Smooth muscle cell of the brain vasculature (primary cell): Measurements from ENCODE around the gene IQCE.
"Not testable (repeated sequence)": the region's sequence is repeated elsewhere in the genome, so short reads cannot be mapped to it uniquely, and the experiment has no call there.

ENCODE experiments used
- DNase-seq: peaks from one replicate; pipeline ENCODE4 v3.0.0-alpha.2; 2012; ENCODE audit warnings: low read depth, low spot score

IQCE gene

DNA sequence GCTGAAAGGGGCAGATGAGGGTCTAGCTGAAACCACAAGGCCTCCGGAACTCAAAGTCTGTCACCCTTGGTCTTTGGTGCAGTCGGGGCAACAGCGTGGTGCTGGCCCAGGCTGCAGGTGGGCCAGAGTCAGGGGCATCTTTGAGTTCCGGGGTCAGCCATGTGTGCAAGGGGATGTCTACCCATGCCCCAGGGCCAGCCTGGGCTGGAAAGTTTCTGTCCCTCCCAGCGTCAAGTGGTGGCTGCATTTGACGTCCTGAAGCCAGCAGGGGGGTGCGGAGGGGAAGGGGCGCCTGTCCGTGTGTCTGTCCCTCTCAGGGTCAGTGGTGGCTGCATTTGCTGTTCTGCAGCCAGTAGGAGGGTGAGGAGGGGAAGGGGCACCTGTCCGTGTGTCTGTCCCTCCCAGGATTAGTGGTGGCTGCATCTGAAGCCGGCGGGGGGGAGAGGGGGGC is 4.1 kb upstream of the IQCE start:
- no peak for DNase-seq

DNA sequence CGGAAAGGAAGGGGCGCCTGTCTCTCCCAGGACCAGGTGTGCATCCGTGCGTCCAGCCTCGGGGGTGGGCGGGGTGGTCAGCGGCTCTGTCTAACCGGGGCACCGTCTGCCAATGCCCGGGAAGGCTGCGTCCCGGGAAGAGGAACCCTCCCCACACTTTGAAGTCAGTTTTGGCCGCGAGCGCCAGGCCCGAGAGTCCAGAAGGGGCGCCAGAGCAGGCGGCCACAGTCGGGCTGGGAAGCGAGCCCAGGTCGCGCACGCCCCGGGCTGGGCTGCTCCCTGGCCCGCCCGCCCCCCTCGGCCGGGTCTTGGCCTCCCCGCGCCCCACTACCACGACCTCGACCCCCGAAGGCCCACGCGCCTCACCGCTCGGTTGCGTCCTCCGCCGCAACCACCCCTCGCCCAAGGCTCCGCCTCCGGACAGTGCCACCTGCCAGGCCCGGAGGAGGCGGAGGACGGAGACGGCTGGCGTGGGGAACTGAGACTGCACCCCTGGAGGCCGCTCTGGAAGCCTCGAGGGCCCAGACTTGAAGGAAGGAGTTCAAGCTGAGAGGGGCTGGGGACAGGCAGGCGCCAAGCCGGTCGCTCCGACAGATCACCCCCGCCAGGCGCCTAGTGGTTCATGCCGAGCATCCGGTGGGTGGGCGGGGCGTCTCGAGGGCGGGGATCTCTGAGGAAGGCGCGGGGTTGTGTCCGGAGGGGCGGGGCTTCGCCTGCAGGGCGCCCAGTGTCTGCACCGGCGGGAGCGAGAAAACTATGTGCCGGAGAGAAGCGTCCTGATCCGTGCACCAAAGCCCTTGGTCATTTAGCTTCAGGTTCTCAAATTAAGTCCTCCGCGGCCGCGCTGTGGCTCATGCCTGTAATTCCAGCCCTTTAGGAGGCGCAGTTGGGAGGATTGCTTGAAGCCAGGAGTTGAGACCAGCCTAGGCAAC is 3.4 kb upstream of the IQCE start, which contains the start of gene BRAT1:
Gene BRAT1 (minus strand): TSS at position 404 of the 932 bp plus-strand sequence. CDS start 1,093 bp downstream, outside the sequence.
- DNase-seq = peak; percentile 75

DNA sequence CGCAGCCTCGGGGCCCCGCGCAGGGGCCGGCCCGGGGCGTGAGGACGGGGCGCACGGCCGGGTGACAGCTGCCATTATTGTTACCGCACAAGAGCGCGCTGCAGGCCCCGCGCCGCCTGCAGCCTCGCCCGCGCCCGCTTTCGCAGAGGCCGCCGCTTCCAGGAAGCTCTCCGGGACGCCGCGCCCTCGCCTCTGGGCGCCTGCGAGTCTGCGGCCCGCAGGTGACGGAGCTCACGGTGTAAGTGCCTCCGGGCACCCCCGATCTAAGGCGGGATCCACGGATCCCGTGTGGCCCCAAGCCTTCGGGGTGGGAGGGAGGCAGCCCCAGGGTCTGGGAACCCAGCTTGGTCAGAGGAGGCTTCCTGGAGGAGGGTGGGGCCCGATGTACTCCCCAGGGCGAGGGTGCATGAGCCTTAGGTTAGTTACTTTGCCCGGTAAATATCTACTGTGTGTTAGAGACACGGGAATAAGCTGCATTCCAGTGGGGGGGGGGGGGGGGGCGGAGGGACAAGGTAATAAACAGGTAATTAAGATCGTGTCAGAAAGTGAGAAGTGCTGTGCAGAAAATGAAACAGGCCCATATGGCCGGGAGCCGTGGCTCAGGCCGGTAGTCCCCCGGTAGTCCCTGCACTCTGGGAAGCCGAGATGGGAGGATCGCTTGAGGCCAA is 638 bp downstream of the IQCE start:
- no peak for DNase-seq

GRCh38 chr7:2563955-2564354 is 5.2 kb downstream of the IQCE start:
- not testable (repeated sequence) for DNase-seq

GRCh38 chr7:2564970-2565540 is 6.3 kb downstream of the IQCE start:
- no peak for DNase-seq

DNA sequence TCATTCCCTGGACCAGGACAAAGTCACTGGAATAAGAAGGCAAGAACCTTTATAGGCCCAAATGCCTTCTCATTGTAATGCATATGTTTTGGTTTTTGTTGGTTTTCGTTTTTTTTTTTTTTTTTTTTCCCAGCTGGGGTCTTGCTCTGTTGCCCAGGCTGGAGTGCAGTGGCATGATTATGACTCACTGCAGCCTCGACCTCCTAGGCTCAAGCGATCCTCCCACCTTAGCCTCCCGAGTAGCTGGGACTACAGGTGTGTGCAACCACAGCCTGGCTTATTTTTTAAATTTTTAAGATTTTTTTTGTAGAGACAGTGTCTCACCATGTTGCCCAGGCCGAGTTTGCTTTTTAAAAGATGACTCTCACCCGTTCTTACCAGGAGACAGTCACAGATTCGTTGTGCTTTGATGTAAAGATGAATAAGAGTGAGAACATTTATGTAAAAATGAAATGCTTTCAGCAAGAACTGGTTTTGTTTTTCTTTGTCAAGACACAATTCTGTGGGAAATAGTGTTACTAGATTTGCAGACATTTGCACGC is 7.6 kb downstream of the IQCE start:
- DNase-seq = no peak

DNA sequence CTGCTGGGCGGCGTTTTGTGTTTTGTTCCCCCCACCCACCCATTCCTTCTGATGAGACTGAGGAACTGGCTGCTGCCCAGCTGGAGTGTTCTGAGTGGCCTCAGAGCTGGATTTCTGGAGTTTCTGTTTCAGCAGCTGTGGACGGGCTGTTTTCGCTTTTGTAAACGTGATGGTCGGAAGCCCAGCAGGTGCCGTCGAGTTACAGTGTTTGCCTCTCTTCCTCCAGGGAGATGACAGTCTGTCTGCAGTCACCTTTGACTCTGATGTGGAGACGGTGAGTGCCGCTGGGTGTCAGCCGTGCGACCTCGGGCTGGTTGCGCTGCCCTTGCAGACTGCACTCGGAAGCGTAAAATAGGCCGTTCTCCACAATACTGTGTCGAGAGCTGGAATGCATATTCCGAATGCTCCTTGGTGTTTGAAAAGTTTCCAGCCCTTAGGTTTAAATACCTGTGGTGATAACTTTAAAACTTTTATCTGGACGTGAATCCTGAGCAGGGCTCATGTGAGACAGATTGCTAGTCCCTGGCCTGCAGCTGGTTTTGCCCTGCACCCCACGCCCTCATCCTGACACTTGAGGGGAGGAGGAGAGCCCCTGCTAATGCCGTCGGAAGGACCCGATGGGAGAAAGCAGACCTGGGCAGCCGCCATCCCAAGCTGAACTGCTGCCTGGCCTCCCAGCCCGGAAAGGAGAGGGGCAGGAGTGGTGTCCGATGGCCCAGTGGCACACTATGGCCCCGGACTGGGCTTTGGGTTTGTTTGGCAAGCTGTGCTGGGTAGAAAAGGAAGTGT is 8.3 kb downstream of the IQCE start:
- peak; percentile 67 for DNase-seq

- peak; percentile 24 for DNase-seq
Observed at GRCh38 chr7:2567679-2568278, 9.0 kb downstream of the IQCE start.

GRCh38 chr7:2568521-2569223 is 9.9 kb downstream of the IQCE start:
- DNase-seq = no peak

DNA sequence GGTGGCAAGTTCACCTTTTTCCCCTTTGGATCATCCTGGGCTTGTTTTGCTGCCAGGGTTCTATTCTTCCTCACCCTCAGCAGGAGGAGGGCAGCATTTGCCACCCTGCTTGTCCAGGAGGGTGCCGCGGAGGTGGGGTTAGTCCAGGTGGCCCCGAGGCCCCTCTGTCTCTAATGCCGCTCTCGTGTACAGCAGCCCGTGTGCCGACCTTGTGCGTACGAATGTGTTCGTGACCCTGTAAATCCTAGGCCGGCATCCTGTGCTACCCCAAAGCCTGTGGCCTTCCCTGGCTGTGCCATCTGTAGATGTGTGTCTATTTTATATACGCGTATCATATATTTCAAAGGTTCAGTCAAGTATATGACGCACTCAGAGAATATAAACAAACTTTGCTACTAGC is 10.6 kb downstream of the IQCE start:
- no peak for DNase-seq

DNA sequence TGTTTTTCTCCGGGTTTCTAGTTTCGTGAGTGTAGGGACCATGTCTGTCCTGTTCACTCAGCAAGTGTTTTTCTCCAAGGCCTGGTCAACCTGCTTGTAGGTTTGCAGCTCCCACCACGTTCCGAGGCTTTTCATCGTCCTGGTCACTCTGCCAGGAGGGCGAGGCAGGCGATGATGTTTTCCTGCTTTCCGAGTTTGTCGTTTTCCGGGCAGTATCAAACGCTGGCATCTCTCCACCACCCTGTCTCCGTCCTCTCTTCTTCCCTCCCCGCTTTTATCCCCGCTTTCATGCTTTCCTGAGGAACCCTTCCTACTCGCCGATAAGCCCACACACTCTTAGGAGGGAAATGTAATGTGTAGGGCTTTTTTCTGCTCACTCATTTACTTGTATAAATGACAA is 11.2 kb downstream of the IQCE start:
- no peak for DNase-seq

GRCh38 chr7:2571409-2571808 is 12.6 kb downstream of the IQCE start:
- no peak for DNase-seq

DNA sequence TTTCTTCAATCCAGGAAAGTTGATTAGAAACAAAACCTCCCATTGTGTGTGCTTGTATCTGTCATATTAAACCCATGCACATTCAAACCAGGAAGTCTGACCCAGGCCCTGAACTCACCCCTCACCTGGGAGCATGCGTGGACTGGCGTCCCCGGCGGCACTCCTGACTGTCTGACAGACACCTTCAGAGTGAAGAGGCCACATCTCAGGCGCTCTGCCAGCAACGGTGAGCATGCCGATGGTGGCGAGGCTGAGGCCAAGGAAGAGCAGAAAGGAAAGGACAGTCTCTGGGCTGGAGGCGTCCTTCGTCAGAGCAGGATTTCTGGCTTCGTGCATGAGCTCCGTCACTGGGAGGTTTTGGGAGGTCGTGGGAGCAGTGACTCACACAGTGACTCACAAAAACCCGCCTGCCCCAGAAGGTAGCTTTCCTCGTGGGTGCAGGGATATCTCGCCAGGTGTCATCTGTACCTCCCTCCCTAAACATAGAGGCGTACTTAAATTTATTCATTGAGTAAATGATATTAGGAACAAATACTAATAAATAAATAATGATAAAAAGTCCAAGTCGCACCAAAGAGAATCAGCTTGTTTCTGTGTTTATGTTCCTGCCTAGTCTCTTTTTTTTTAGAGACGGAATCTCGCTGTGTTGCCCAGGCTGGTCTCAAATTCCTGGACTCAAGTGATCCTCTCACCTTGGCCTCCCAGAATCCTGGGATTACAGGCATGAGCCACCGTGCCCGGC is 13.5 kb downstream of the IQCE start:
- DNase-seq = no peak

GRCh38 chr7:2573761-2574160 is 15.0 kb downstream of the IQCE start:
- no peak for DNase-seq

GRCh38 chr7:2575046-2575732 is 16.4 kb downstream of the IQCE start:
- DNase-seq = no peak

DNA sequence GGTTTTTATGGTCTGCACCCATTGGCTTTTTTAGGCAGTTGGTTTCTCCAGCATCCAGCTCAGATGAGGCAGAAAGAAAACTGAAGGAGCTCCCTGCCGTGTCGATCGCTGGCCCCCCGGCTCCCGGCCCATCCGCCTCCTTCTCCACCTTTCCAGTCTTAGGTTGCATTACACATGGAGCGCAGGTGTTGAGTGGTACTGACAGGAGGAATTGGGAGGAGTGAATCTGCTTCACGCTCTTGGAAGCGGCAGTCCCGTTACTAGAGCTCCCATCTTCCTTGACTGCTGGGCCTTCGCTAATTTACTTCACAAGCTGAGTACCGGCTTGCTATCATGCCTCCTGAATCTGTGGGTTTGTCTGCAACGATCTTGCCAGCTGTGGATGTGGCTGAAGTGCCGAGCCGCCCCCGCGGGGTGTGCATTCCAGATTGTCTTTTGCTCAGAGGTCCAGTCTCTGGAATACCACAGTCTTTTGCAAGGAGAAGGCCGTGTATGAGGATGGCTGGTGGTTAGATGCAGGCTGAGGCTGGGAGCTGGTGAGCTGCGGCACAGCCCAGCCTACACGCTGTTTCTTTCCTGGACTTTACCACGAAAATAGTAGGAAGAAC is 17.1 kb downstream of the IQCE start:
- DNase-seq = no peak

DNA sequence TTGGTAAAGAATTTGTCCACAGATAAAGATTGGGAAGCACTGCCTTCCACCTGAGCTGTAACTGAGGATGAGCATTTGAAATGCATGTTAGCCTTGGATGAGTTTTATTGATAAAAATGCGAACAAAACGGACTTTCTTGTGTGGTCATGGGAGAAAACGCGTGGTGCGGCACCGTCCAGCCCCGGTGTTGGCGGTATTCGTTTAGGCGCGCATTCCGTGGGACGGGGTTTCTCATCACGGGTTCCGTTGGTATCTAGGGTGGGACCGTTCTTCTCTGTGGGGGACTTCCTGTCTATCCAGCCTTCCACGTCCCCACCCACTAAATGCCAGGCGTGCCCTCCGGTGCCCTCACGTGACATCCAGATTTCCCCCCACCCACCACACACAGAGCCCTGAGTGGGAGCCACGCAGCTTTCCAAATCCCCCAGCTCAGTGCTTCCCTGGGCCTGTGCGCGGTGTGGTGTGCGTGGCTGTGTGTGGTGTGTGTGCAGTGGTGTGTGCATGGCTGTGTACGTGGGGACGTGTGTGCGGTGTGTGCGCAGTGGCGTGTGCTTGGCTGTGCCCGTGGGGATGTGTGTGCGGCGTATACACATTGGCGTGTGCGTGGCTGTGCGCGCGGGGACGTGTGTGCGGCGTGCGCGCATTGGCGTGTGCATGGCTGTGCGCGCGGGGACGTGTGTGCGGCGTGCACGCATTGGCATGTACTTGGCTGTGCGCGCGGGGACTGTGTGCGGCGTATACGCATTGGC is 18.1 kb downstream of the IQCE start:
- no peak for DNase-seq
